Activated CD8-positive, alpha-beta memory T cell treated with anti-CD3 and anti-CD28 coated beads for 48 hours (primary cell): ENCODE results near the gene TGFB1I1.
A peak's percentile ranks its signal among the peaks of the same experiment; 100 is the strongest.
"Not testable (repeated sequence)": the region's sequence is repeated elsewhere in the genome, so short reads cannot be mapped to it uniquely, and the experiment has no call there.

ENCODE experiments used
- DNase-seq, 3 experiments: peaks; one replicate each; pipeline ENCODE4 v3.0.0-alpha.2; 2020; ENCODE audit warnings: low read depth in 2 of 3, low spot score in 2 of 3

Gene TGFB1I1

GRCh38 chr16:31487071-31487719 is 15.2 kb downstream of the TGFB1I1 start:
- no peak for DNase-seq

GRCh38 chr16:31487720-31488467 is 15.9 kb downstream of the TGFB1I1 start:
- peak in 1 of 3 experiments; percentile 34 for DNase-seq

GRCh38 chr16:31488468-31489297 is 16.7 kb downstream of the TGFB1I1 start:
- DNase-seq = no peak

- DNase-seq = no peak
Measured at GRCh38 chr16:31489298-31489564, 17.3 kb downstream of the TGFB1I1 start.

GRCh38 chr16:31489616-31490584 is 17.9 kb downstream of the TGFB1I1 start:
- DNase-seq = no peak

GRCh38 chr16:31491778-31492418 is 19.9 kb downstream of the TGFB1I1 start:
- no peak for DNase-seq

GRCh38 chr16:31493506-31494125 is 21.7 kb downstream of the TGFB1I1 start:
- DNase-seq = no peak

GRCh38 chr16:31496670-31497069 is 24.7 kb downstream of the TGFB1I1 start:
- DNase-seq = no peak

GRCh38 chr16:31498493-31498892 is 26.5 kb downstream of the TGFB1I1 start:
- no peak for DNase-seq

GRCh38 chr16:31499928-31500327 is 28.0 kb downstream of the TGFB1I1 start:
- DNase-seq = no peak

GRCh38 chr16:31501226-31501965 is 29.4 kb downstream of the TGFB1I1 start:
- no peak for DNase-seq

- DNase-seq = no peak
Measured at GRCh38 chr16:31501966-31502348, 30.0 kb downstream of the TGFB1I1 start.

GRCh38 chr16:31502981-31503380 is 31.0 kb downstream of the TGFB1I1 start:
- no peak for DNase-seq

- not testable (repeated sequence) for DNase-seq
Measured at GRCh38 chr16:31503555-31503954, 31.6 kb downstream of the TGFB1I1 start.

- DNase-seq = no peak
Measured at GRCh38 chr16:31504159-31504558, 32.2 kb downstream of the TGFB1I1 start.

- DNase-seq = no peak
Measured at GRCh38 chr16:31505483-31505882, 33.5 kb downstream of the TGFB1I1 start.

- DNase-seq = peak in 1 of 3 experiments; percentile 15
Measured at GRCh38 chr16:31507617-31507928, 35.6 kb downstream of the TGFB1I1 start.

GRCh38 chr16:31507929-31508705 is 36.2 kb downstream of the TGFB1I1 start, which contains the start of gene RUSF1:
Gene RUSF1 (minus strand): TSS chr16:31508391. CDS start chr16:31508373, 18 bp downstream.
- DNase-seq = peak; percentile 61 to 75 (median 75)
